ENCODE measurements around the gene TMEM163.
A peak's percentile ranks its signal among the peaks of the same experiment; 100 is the strongest.

The TMEM163 gene

DNA sequence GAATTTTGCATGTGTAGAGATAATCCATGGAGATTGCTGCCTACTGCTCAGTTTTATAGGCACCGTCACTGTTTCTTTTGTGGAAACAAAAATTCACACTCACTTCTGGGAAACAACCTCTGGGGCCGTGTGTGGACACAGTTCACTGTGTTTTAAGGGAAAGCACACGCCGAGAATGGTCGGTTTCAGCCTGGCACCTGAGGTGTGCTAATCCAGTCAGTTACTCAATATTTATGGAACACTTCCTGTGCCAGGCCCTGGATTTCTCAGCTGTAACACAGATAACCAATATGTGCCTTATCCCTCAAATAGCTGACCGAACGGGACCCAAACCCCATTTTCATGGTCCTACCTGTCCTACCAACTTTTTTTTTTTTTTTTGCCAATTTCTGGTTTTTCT, 285.3 kb downstream of the TMEM163 start:
- no peak for DNase-seq

- no peak for DNase-seq
Observed at GRCh38 chr2:134432435-134432883, 286.3 kb downstream of the TMEM163 start.

- DNase-seq: no peak
Observed at GRCh38 chr2:134431838-134432434, 286.9 kb downstream of the TMEM163 start.

DNA sequence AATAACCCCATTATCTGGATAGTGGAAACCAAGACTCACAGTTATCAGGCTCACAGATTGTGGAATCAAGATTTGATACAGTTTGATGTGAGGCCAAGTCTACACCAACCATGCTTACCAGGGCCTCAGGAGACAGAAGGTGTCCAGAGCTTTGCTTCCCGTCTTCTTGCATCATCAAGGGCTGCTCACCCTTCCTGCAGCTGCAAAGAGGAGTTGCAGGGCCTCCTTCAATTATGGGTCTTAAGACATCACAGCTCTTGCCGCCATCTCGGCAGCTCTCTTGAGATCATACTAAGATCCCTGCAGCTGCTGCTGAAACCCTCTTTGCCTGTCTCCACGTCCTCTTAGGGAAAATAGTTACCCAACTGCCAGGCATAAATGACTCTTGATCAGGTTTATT, 288.9 kb downstream of the TMEM163 start:
- DNase-seq: no peak

DNA sequence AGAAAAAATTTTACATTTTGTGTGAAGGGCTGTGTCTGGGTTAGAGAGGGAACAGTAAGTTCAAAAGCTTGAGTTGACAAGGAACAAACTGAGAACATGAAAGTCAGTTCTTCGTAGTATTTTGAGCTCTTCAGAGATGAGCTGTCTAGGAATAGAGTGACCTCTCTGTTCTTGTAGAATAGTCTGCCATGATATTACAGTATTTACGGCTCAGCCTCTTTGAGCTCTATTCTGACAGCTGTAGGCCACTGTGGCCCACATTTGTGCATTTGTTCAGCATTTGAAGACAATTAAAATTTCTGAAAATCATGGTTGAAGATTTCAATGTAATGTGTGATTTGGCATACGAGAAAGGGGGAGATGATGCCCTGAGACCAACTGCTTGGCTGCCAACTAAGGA, 292.1 kb downstream of the TMEM163 start:
- no peak for DNase-seq

DNA sequence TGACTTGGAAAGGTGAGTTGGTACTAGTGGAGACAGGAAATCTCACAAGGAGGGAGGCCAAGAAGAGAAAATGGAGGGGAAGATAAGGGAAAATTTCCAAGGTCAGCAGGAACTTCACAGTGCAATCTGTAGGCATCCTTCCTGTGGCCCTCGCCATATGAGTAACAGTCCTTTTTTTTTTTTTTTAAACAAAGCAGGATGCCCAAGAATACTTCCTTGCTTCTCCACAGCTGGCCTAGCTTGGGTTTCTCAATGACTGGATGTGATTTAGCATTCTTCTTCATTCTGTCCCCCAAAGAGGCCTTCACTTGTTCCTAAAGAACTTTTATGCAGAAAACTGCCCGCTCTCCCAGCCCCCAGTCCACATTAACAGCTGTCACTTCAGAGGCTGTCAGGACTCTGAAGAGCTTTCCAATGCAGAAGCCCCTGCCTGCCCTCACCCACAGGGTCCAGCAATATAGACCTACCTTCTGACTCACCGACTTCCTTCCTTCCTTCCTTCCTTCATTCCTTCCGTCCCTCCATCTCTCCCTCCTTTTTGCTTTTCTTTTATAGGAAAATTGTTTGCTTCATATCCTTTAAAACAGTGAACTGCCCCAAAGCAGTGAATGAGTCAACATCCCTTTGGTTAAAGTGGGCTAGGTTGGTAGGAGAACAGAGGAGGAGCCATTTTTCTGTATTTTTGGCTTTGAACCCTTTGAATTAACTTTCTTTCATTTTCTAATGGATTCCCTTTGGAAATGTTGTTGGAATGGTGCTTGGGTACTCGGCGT, 292.9 kb downstream of the TMEM163 start:
- DNase-seq: no peak

DNA sequence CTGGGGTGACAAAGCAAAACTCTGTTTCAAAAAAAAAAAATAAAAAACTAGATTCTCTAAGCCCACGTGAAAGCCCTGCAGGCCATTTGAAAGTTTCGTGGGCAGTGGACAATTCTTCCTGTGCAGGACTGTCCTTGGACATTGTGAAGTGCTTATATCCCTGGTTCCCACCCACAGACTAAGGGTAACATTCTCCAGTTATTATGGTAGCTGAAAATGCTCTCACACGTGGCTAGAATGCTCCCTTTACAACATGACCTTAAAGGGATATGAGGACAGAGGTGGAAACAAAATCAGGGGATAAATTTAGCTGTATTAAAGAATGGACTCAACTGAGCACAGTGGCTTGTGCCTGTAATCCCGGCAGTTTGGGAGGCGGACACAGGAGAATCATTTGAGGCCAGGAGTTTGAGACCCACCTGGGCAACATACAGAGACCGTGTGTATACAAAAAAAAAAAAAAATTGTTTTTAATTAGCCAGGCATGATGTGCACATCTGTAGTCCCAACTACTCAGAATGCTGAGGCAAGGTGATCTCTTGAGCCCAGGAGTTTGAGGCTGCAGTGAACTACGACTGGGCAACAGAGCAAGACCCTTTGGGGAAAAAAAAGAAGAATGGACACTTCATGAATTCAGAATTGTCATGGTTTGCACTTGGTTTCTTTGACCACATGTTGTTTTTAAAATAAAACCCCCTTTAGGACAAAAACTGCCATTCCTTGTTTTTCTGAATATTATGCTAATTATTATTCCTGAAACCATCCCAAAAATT, 297.1 kb downstream of the TMEM163 start:
- DNase-seq: no peak

- no peak for DNase-seq
Observed at GRCh38 chr2:134420920-134421319, 297.9 kb downstream of the TMEM163 start.

DNA sequence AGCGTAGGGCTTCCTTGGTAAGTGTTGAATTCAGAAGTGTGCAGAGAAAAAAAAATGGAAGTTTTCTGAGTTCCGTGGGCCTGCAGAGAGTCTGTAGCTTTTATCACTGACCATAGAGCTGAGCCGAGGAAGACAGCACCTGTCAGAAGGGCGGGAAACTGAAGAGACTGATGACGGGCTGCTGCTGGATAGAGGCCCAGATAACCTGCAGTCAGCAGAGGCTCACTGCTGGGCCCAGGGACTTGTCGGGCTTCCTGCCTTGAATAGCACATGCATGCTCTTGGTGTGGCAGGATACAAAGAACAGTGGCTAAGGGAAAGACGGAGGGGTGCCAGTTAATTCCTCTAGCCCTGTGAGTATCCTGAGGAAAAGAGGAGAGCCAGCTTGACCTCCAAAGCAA, 298.5 kb downstream of the TMEM163 start:
- no peak for DNase-seq

- no peak for DNase-seq
Observed at GRCh38 chr2:134417968-134418582, 300.7 kb downstream of the TMEM163 start.

- no peak for DNase-seq
Observed at GRCh38 chr2:134416637-134417036, 302.2 kb downstream of the TMEM163 start.

DNA sequence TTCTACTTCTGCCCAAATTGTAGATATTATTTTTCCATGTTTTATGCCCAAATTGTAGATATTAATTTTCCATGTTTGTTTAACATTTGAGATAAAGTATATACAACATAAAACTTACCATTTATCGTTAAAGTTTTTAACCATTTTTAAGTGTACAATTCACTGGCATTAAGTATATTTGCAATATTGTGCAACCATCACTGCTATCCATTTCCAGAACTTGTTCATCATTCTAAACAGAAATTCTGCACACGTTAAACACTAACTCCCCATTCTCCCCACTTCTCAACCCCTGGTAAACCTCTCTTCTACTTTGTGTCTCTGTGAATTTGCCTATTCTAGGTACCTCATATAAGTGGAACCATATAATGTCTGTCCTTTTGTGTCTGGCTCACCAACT, 302.8 kb downstream of the TMEM163 start:
- no peak for DNase-seq

DNA sequence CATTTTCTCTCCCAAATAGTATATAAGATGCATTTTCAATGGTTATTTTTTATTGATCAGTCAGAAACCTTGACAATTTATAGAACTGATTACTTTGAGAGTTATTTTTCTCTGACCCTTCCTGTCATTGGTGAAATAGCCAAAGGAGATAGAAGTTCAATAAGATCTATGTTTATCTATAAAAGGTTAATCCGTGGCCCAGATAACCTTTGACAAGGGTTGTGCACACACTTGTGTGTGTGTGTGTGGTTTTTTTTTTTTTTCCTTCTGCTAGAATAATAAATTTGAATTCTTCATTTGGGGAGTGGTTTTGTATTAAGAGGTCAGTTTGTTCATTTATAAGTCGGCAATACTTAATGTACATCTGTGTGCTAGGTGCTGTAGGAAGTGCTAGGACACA, 304.9 kb downstream of the TMEM163 start:
- DNase-seq: no peak

DNA sequence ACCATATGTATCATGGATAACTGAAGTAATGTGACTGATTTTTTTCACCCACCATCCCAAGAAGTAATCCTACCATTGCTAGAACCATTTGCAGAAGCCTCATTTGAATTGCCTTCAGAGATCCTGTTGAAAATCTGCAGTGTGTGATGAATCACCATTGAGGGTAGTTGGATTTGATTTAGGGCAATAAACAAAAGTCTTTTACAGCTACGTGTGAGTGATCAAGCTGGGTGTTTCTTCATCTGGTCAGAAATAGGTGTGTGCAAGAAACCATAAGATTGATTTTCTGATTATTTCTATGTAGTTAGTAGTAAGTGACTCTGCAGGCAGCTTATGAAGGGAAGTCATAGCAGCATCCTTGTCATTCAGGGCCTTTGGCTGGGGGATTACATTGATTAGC, 305.4 kb downstream of the TMEM163 start:
- DNase-seq: no peak

- DNase-seq: no peak
Observed at GRCh38 chr2:134412639-134412999, 306.2 kb downstream of the TMEM163 start.

GRCh38 chr2:134411828-134412638, 306.8 kb downstream of the TMEM163 start:
- peak; percentile 35 to 64 (median 50) for DNase-seq

GRCh38 chr2:134411279-134411827, 307.4 kb downstream of the TMEM163 start:
- DNase-seq: no peak

GRCh38 chr2:134410831-134411231, 308.0 kb downstream of the TMEM163 start:
- no peak for DNase-seq

GRCh38 chr2:134410006-134410405, 308.8 kb downstream of the TMEM163 start:
- DNase-seq: no peak

DNA sequence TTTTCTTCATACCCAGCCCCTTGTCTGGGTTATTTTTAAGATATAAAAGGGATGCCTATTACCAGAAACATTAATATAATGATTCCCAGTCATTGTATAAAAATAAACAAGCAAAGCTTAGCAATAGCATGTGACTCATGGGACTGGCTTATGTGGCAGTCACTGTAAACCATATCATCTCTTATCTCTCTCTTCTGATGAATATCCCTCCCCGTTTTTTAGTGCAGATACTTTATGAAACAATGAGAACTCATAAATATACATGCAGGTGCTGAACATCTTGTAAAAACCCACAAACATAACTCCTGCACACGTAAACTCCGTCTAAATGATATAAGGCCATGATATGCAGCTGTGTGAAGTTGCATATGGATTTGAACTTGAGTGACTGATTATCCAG, 310.0 kb downstream of the TMEM163 start:
- no peak for DNase-seq

DNA sequence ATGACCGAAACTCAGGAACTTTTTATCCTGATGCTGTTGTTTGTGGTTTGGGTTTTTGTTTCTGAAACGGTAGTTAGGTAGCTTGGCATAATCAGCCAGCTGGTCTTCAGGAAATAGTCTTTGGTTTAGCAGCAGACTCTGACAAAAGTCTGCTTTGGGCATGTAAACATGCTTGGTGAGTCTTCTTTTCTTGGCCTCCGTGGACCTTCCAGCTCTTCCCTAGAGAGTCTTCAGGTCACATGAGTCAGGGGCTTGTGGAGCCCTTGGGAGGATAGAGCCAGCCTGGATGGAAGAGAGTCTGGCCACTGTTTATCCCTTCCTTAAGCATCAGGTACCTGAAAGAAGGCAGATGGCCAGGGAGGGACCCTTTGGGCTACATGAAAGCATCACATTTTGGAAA, 310.4 kb downstream of the TMEM163 start:
- no peak for DNase-seq
